ENCODE results near the gene ZNF672. TPM values are rescaled to one million over a fixed set of nuclear protein-coding genes. Genes with fewer than 3 reads are reported as not detected.

Gene ZNF672
- total RNA-seq, 1 donor, result 15.2 TPM

Small RNA genes lying within 50 kb of the gene (small RNA-seq; reads per million reads assigned to genes)
- not detected for gene MIR3124

Other genes starting within 250 kb of the ZNF672 start
- gene OR2T10, start 240.5 kb upstream of the ZNF672 start, total RNA-seq, result not detected in 2 replicates
- gene OR2T11, start 203.1 kb upstream of the ZNF672 start, total RNA-seq, result not detected in 2 replicates
- not detected in 2 replicates for gene OR2T35, start 192.9 kb upstream of the ZNF672 start, total RNA-seq
- not detected in 2 replicates for gene OR2T27, start 182.7 kb upstream of the ZNF672 start, total RNA-seq
- not detected in 2 replicates for gene OR14I1, start 135.5 kb upstream of the ZNF672 start, total RNA-seq
- gene LYPD8, start 82.5 kb upstream of the ZNF672 start, total RNA-seq, result not detected in 2 replicates
- gene SH3BP5L, start 12.3 kb upstream of the ZNF672 start, total RNA-seq, result 23.6 and 25.3 TPM in 2 replicates
- gene ZNF692, start 20.9 kb downstream of the ZNF672 start, total RNA-seq, result 9.1 and 12.3 TPM in 2 replicates
- 4.3 and 4.7 TPM in 2 replicates for gene PGBD2, start 68.0 kb downstream of the ZNF672 start, total RNA-seq

Measured in osteoblast (primary cell).